ENCODE results near the gene SHC2.
"Not testable (repeated sequence)": the region's sequence is repeated elsewhere in the genome, so short reads cannot be mapped to it uniquely, and the experiment has no call there.

The SHC2 gene

DNA sequence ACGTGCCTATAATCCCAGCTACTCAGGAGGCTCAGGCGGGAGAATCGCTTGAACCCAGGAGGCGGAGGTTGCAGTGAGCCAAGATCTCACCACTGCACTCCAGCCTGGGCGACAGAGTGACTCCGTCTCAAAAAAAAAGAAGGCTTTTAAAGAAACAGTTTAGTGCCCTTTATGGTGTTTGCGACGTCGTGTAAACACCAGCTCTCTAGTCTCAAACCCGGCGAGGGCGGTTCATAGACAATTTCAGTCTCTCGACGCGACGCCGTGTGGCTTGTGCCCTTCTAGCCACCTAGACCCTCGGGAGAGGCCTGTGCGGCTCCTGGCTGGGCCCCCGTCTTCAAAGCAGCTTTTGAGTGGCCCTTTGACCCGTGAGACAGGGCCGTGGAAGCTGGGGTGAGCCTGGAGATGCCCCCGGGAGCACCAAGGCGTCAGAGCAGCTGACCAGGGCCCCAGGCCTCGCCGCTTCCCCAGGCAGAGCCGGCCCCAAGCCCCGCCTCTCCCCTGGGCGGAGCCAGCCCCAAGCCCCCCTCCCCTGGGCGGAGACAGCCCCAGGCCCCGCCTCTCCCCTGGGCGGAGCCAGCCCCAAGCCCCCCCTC is 30.4 kb upstream of the SHC2 start:
- FAIRE-seq = no peak

DNA sequence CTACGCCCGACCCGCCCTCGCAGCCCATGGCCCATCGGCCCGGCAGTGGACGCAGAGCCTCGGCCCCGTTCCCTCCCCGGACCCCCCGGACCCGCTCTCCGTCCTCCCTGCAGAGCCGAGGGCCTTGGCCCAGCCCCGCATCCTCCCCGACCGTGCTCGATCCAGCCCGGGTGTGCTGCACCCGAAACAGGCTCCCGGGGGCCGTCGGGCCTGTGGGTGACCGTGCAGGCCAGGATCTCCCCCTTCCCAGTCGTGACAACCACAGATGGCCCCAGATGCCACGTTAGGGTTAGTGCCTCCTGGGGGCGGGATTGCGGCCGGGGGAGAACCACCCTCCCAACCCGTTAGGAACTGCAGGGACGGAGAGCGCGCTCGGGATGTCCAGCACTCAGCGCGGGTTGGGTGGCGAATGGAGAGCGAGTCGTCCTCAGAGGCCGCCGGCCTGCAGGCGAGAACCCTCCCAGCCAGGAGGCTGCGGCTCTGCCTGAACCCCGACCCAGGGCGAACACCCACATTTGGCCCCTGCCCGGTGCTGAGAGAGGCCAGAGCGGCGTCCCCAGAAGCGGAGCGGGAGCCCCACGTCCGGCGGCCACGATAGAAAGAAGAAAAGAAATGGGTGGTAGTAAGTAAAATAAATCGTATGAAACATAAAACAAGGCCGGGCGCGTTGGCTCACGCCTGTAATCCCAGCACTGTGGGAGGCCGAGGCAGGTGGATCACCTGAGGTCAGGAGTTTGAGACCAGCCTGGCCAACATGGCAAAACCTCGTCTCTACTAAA is 28.8 kb upstream of the SHC2 start:
- FAIRE-seq = no peak

DNA sequence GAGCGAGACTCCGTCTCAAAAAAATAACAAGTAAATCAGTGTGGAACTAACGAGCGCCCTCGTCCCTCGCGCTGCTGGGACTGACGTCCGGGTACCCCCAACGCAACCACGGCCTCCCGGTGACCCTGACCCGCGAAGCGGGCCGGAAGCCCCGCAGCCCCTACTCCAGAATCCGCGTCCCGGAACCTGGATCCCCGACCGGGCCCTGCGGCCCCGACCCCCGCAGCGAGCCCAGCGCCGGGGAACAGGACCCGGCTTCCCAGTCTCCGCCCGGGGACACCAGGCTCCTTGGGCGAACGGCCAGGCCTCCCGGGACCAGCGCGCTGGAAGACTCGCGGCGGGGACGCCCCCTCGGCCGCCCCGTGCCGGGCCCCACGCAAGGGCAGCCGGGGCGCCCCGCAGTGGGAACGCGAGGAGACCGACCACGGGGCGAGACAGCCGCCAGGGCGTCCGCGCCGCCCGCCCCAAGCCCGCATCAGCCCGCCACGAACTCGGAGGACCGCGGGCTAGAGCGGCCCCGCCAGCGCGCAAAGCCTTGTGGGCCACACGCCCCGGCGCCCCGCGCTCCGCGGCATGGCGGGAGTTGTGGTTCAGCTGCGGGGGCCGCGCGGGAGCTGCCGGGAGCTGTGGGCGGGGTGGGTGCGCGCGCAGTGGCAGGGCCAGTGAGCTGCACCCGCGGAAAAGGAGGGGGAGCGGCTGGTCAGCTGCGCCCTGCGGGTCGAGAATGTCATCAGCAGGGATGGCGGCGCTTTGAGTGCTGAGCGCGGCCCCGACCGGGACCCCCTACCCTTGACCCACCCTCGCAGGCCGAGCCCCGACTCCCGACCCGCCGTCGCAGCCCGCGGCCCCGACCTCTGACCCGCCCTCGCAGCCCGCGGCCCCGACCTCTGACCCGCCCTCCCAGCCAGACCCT is 27.9 kb upstream of the SHC2 start:
- FAIRE-seq = no peak

DNA sequence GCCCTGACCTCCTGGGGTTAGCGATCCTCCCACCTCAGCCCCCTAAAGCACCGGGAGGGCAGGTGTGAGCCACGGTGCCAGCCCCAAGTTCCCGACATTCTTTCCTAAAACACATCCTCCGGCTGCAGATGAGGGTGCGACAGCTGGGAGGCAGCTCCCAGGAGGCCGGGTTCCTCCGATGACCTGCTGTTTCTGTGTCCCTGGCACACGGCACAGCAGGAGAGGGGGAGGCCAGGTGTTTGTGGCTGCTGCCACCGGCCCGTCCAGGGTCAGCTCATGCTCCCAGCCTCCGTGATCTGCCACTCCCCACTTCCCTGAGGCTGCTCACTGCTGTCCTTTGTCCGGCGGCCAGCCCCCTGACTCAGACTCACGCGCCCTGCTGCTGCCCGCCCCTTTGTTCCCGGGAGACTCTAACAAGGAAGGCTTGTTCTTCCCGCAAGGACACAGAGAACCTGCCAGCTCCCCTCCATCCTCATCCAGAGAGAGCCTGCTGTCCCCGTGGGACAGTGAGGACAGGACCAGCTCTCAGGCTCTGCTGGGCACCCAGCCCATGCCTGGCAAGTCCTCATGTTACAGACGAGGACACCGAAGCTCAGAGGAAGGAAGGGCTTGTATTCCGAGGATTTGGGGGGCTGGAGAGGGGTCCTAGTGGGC is 24.9 kb upstream of the SHC2 start:
- FAIRE-seq = no peak

DNA sequence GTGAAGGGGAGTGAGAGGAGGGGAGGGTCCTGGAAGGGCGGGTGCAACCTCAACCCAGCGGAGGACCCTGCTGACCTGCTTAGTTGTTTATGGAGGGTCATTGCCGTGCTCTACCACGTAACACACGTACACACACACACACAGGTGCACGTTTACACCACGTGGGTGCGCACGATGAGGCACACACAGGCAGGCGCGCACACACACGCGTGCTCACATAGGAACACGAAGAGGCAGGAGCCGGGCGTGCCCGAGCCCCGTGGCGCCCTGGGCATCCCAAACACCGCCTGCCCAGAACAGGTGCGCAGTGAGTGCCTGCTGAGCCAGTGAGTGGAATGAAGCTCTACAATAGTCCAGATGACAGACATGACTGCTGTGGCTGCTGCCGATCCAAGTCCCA is 24.2 kb upstream of the SHC2 start:
- no peak for FAIRE-seq

DNA sequence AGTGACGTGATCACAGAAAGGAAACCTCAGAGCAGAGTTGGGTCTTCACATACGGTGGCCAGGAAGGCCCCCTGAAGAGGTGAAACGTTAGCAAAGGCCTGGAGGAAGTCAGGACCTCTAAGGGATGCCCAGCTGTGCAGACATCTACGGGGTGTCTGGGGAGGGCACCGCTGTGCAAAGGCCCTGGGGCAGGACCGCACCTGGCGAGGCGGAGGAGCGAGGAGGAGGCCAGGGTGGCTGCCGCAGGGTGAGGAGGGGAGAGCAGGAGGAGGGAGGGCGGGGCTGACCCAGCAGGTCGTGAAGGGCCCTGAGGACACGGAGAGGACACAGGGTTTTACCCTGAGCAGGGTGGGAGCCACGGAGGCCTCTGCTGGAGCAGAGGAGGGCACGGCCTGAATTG is 23.7 kb upstream of the SHC2 start:
- FAIRE-seq = no peak

DNA sequence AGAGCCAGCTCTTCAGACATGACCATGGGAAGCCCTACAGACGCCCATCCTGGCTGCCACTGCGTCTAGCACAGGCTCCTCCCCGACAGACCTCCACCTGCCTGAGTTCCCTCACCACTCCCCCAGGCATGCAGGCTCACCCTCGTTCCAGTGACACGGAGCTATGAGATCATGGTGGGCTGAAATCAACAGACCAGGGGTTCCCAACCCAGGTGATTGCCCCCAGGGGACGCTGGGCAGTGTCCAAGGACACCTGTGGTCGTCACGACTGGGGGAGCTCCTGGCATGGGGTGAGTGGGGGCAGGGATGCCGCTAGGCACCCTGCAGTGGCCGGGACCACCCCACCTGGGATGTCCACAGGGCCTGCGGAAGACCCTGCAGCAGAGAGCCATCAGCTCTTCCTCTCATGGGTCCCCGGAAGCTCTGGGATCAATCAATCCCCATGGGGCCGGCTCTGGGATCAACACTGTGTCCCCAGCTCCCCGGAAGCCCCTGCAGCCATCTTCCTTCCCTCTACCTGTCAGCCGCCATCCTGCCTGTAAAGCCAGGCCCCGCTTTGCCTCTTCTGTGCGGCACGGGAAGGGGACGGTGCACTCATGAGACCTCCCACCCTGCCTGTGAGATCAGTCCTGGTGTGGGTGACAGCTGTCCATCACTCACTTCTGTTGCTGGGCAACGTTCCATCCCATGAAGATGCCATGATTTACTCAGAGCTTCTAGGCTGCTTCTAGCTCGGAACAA is 22.7 kb upstream of the SHC2 start:
- FAIRE-seq = no peak

GRCh38 chr19:482186-483041 is 21.6 kb upstream of the SHC2 start:
- no peak for FAIRE-seq

- FAIRE-seq = not testable (repeated sequence)
These were observed 20.3 kb upstream of the SHC2 start for GRCh38 chr19:481100-481499.

- FAIRE-seq = no peak
These were observed 19.4 kb upstream of the SHC2 start for GRCh38 chr19:480016-480855.

DNA sequence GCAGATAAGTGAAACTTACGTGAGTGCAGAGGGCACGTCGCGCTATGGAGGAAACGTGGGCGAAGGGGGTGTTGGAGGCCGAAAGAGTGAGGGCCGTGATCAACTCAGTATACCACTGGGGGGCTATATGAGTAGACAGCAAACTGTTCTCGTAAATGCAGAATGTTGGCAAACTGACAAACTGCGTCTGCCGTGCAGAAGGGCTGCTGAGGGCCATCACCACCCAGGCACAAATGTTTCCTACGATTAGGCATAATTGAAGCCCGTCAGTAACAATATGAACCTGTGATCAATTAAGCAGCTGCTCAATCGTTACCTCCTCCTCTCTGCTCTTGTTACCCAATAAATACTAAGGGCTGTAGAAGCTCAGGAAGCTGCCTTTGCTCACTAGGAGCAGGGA is 18.1 kb upstream of the SHC2 start:
- no peak for FAIRE-seq

DNA sequence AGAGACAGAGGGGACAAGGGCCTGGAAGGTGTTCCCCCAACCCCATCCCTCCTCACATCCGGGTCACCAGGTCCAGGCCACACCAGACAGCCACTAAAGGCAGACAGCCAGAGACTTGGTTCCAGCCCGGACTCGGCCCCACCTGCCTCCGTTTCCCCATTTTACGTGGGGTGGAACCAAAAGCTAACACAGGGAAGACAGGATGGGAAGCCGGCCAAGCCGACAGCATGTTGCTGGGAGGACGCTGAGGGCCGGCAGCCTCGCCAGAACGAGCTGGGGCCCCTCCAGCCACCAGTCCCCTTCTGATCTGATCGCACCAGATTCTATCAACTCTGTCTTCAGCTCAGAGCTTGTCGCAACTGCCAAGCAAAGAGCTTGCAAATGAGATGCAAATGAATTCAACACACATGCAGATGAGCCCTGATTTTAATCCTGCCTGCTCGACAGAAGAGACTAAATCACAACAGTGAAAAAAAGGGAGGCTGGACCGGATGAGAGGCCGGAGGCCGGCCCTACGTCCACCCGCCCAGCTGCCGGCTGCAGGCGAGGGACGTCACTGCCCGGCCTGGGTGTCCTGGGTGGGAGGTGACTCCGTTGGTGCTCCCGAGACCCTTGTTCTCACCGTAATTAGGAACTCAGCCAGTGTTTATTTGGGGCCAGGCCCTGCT is 17.5 kb upstream of the SHC2 start:
- no peak for FAIRE-seq

DNA sequence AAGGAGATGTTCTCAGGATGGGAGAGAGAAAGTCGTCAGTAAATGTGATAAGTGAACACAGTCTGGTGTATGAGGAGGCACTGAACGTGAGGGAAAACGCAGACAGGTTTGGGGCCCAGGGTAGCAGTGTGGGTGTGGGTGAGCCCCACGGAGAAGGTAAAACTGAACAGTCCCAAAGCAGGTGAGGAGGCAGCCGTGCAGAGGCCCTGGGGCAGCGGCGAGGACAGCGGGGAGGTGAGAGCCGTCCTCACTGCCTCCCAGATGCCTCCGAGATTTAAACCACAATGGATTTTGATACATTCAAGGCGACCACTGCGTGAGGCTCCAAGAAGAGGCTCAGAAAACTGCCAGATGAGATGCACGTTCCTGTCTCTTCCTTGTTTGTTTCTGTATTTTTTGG is 14.5 kb upstream of the SHC2 start:
- no peak for FAIRE-seq

DNA sequence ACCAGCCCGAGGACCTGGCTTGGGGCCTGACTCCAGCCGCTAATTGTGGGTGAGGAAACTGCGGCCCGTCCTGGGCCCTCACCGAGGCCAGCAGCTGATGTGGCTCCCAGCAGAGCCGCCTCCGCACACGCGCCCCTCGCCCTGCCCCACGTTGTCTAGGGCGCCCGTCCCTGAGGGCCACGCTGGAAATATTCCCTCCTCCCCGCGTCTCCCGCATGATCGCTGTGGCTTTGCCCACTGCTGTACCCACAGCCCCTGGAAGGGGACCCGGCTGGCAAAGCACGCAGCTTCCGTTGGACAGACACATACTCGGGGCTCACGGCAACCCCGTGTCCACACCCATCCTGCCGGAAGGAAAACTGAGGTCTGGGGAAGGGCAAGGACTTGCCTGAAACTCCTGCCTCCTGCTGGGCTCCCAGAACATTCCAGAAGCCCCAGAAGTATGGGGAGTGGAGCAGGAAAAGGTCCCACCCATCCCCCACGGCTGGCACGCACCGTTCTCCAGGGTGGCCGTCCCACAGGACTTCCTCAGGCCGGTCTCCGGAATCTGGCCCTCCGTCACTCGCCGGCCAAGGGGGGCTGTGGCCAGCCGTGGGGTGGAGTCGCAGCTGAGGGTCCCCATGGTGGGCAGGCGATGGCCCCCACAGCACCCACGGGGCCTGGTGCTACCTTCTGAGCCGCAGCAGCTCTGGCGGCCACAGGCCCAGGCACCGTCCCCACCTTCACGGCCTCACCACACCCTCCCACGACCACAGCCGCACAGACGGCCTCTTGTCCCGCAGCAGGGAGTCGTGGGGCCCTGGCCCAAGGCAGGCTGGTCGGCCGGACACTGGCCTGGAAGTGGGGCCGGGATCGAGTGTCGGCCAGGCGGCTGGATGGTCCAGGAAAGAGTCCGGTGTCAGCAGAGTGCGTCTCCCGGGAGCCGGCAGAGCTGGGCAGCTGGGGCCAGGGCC is 13.6 kb upstream of the SHC2 start:
- no peak for FAIRE-seq

DNA sequence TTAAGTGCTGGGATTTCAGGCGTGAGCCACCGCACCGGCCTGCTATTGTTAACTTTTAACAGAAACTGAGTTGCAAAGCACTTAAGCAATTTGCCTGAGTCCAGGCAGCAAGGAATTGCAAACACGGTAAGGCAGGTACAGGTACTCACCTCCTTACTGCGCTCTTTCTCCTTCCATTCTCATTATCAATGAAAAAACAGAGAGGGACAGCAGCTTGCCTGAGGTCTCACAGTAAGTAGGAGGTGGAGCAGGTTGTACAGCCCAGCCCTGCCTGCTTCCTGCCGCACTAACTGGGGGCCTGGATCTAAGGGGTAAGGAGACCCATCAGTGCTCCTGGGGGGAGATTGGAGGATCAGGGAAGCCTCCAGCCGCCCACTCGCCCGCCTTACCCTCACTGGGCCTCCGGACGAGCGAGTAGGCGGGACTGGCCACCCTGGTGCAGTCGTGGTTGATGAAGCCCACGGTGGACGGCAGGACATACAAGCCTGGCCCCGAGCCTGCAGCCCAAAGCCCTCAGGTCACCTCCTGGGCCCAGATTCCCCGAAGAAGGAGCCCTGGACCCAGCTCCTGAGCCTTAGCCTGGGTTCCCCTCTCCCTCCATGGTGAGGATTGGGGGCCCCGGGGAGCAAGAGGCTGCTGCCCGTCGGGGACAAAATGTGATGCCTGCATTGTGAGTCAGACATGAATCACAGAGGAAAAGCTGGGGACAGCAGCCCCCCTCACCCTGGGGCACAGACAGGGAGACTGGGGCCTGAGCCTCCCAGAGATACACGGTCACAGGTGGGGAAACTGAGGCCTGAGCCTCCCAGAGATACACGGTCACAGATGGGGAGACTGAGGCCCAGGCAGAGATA is 11.4 kb upstream of the SHC2 start:
- no peak for FAIRE-seq

GRCh38 chr19:470701-471100 is 9.9 kb upstream of the SHC2 start:
- no peak for FAIRE-seq

DNA sequence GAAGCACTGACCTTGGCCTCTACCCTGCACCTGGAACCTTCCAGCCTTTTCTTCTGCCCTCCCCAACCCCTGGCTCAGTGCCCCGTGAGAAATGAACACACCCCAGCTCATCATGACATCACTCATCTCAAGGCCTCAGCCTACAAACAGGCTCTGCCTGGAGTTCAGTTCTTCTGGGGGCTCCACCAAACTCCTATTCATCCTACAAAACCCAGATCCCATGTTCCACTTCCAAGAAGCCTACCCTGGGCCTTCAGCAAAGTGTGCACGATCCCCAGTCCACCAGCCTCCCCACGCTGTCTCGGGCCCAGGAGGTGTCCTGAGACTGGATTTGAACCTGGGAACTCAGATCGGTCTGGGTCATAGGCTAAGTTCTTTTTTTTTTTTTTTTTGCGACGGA is 9.0 kb upstream of the SHC2 start:
- FAIRE-seq = no peak

All from G401.6 (cell line).